NCI-H774 (cell line): Measurements from ENCODE around the gene CLNK.

Experiments used
- DNase-seq: peaks from one replicate; lab custom pipeline; 2025; lab: John Stamatoyannopoulos, UW

Gene CLNK

GRCh38 chr4:10521424-10521823 lies 163.1 kb downstream of the CLNK start:
- peak; percentile 86 for DNase-seq

GRCh38 chr4:10509733-10510132 lies 174.8 kb downstream of the CLNK start:
- no peak for DNase-seq

- no peak for DNase-seq
These were observed 178.5 kb downstream of the CLNK start for GRCh38 chr4:10506077-10506476.

GRCh38 chr4:10504570-10505179 lies 179.9 kb downstream of the CLNK start:
- no peak for DNase-seq

GRCh38 chr4:10502717-10503116 lies 181.9 kb downstream of the CLNK start:
- DNase-seq, result no peak

DNA sequence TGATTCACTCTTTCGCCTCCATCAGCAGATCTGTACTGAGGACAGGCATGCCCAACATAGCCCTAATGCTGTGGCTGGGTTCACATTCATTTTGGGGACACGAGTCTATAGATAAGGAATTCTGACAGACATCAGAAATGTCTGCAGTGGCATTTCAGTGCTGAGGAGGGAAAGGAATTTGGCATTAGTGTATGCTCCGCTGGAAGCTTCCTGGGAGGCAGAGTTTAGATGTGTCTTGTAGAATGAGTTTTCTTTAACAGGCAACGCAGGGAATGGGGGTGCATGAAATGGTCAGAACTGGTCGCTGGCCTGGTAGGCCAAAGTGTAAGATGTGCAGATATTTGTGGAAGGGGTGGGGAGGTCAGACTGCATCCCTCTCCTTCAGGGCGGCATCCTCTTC lies 183.8 kb downstream of the CLNK start:
- no peak for DNase-seq

DNA sequence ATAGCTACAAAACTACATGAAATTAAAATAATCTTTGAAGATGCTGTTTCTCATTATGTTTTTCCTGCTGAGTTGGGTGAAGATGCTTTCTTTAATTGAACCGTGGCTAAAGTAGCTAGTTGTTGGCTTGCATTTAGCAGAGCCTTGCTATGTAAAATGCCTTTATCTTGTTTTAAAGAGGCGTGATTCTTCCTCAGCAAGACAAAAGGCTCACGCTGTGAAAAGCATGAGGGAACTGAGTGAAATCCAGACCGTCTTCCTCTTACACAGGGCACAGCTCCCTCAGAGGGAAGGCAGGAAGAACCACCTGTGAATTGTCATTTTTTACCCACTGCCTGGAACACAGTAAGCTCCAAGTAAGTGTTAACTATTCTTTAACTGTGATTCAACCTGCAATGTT lies 188.4 kb downstream of the CLNK start:
- DNase-seq, result no peak

DNA sequence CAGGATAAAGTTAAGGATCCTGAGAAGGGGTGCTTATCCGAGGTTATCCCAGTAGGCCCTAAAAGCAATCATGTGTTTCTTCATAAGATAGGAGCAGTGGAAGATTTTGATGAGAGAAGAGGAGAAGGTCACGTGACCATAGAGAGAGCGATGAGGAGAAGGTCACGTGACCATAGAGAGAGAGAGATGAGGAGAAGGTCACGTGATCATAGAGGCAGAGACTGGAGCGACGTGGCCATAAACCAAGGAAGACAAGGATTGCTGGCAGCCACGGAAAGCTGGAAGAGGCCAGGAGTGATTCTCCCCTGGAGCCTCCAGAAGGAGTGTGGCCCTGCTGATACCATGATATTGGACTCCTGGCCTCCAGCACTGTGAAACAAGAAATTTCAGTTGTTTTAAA lies 188.9 kb downstream of the CLNK start:
- no peak for DNase-seq

GRCh38 chr4:10492464-10492863 lies 192.1 kb downstream of the CLNK start:
- DNase-seq, result no peak

- no peak for DNase-seq
These were observed 193.2 kb downstream of the CLNK start for GRCh38 chr4:10491401-10491800.

- no peak for DNase-seq
These were observed 193.6 kb downstream of the CLNK start for GRCh38 chr4:10490996-10491395.

GRCh38 chr4:10482913-10483312 lies 201.7 kb downstream of the CLNK start:
- DNase-seq, result no peak

DNA sequence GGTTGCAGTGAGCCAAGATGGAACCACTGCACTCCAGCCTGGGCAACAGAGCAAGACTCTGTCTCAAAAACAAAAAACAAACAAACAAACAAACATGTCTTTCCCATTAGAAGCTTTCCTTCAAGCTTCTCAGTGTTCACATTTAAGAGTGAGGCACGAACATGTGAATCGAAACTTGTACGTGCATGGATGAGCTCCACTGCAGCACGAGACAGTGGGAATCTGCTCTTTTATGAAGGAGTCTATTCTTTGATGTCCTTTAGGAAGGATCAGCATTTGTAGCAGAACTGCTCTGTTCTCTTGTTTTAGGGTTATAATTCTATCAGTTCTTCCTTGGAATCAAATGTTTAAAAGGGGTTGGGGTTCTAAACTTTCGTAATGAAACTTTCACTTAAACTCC lies 204.0 kb downstream of the CLNK start:
- no peak for DNase-seq

- no peak for DNase-seq
These were observed 205.9 kb downstream of the CLNK start for GRCh38 chr4:10478621-10479020.

DNA sequence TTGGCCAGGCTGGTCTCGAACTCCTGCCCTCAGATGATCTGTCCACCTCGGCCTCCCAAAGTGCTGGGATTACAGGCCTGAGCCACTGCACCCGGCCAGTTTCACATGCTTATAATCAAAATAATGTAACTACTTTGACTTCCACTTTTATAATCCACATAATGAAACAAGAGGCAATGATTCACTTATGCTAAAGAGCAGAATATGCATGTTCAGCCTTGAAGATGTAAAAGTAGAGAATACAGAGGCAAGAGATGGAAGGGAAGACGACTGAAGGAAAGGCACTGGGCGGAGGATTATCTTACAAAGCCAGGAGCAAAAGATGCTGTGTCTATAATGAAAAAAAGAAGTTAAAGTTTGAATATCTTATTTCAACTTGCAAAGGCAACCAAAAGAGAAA lies 214.1 kb downstream of the CLNK start:
- no peak for DNase-seq

GRCh38 chr4:10466161-10466560 lies 218.4 kb downstream of the CLNK start:
- DNase-seq, result no peak

GRCh38 chr4:10462876-10463275 lies 221.7 kb downstream of the CLNK start:
- no peak for DNase-seq

DNA sequence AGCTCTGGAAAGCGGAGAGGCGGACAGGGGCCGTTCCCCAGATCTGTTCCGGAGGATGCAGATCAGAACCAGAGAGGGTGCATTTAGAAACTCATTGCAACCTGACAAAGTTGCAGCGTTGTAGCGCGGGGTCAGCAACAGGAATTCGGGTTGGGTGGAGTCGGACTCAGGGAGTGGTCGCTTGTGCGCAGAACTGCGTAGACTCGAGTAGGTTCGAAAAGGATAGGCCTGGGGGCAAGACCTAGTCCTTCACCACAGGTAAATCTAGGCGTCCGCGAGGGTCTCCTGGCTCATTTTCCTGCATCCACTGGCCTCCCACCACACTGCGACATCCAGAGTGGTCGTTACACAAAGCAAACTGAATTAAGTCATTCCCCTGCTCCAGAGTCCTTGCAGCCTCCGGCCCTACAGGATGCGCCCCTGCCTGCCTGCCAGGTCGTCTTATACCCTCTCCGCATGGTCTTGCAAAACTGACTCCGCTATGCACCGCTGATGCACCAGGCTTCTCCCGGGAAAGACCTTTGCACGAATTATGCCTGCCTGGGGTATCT lies 222.6 kb downstream of the CLNK start:
- no peak for DNase-seq

DNA sequence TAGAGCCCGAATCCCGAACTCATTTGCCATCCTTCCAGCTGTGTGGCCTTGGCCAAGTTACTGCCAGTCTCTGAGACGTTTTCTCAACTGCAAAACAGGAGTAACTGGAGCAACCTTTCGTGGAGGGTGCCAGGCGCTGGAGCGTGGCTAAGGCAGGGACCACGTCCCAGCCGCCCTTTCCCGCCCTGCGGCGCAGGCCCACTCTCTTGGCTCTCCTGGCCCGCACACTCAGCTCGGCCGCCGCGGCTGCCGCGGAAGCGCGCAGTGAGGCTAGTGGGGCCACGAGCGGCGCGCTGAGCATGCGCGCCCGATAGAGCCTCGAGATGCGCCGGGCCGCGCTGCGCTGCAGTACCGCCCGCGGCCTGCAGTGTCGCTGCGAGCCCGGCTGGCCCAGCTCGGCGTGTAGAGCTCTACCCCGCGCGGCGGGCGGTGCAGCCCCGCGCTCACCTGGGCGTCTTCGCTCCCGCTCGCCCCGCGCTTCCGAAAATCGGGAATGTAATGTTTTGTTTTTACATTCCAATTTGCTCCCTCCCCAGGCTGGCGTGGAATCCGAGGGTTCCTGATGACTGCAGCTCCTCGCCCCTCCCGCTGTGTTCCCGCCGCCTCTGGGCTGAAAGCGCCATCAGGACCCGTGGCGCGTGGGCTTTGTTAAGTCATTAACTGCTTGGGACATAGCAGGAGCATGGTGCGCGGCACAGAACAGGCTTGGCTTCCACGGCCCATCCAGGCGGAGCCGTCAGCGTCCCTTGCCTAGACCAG lies 223.3 kb downstream of the CLNK start:
- peak; percentile 71 for DNase-seq

- DNase-seq, result no peak
These were observed 224.1 kb downstream of the CLNK start for GRCh38 chr4:10460313-10461047.

DNA sequence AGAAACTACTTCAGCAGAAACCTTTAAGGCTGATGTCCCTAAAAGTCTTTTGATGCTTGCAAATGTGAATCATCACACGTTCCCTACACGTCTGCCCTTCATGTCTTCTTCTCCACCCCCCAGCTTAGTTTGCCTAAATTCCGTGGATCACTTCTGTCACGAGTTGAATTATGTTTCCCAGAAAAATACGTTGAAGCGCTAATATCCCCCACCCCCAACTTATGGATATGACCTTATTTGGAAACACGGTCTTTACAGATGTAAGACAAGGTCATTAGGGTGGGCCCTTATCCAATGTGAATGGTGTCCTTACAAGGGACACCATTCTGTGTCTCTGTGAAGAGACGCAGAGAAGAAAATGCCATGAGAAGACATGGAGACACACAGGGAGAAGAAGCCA lies 225.3 kb downstream of the CLNK start:
- no peak for DNase-seq

- DNase-seq, result no peak
These were observed 226.4 kb downstream of the CLNK start for GRCh38 chr4:10458177-10458576.

- peak; percentile 78 for DNase-seq
These were observed 227.2 kb downstream of the CLNK start, which contains the start of gene ZNF518B for GRCh38 chr4:10457255-10457801. Gene ZNF518B, minus strand, starts transcription at chr4:10457426. Its CDS starts 11,098 bp downstream, at chr4:10446328.
